Mammary epithelial cell (primary cell): ENCODE measurements around the gene ABCD1.

Experiments used
- CTCF ChIP-seq, 2 donors: IDR thresholded peaks in 1 of 2; conservative IDR thresholded peaks in 1 of 2; 2 replicates each; pipeline ENCODE4 v1.5.1; 2011 to 2012; ENCODE audit warnings: inconsistent platforms in 2 of 2, low read length in 2 of 2, mild to moderate bottlenecking in 2 of 2, control low read depth in 1 of 2, low read depth in 1 of 2; ENCODE audit not compliant: insufficient read depth in 1 of 2; ENCODE audit errors: extremely low read depth in 1 of 2
- EZH2 ChIP-seq: IDR thresholded peaks from 2 replicates; pipeline ENCODE4 v1.6.1; 2012; ENCODE audit warnings: low read length, inconsistent platforms, borderline replicate concordance

GRCh38 chrX:153727123-153727931 lies 2.7 kb downstream of the ABCD1 start:
- TF ChIP-seq CTCF (conservative IDR thresholded peaks at IDR 0.05 in 1 of 2, IDR thresholded peaks at IDR 0.05 in 1 of 2; ENCODE audit: extremely low read depth in 1 of 2, insufficient read depth in 1 of 2, low read depth in 1 of 2, low read length in 2 of 2), result no peak
- no peak for TF ChIP-seq EZH2
